ENCODE data around the gene NRIP1.
"Not testable (repeated sequence)": the region's sequence is repeated elsewhere in the genome, so short reads cannot be mapped to it uniquely, and the experiment has no call there.

NRIP1 gene

DNA sequence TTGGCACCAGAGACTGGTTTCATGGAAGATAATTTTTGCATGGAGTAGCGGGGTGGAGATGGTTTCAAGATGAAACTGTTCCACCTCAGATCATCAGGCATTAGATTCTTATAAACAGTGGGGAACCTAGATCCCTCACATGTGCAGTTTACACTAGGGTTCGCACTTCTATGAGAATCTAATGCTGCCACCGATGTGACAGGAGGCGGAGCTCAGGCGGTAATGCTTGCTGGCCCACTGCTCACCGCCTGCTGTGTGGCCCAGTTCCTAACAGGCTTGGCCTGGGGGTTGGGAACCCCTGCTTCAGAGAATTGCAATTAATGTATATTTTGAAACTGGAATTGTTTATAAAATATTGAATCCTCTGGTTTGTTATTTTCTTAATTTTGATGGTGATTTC lies 92.1 kb downstream of the NRIP1 start:
- no peak for DNase-seq

GRCh38 chr21:14968821-14969220 lies 96.0 kb downstream of the NRIP1 start:
- DNase-seq, result no peak

DNA sequence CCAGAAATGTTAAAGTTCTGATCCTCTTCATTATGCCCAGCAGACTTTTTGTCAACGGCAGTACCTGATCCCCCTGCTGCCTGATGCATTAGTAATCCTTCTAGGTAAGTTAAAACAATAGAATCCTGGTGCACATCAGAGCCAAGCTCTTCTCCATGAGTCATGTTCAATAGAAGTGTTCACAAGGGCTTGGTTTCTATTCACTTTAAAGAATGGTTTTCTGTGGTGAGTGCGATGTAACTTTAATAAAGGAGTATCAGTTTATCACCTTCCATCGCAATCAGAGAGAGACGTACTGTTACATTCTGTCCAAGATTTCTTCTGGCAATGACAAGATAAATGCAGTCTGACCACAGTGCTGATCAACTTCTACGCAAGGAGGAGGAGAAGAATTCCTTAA lies 96.8 kb downstream of the NRIP1 start:
- no peak for DNase-seq

DNA sequence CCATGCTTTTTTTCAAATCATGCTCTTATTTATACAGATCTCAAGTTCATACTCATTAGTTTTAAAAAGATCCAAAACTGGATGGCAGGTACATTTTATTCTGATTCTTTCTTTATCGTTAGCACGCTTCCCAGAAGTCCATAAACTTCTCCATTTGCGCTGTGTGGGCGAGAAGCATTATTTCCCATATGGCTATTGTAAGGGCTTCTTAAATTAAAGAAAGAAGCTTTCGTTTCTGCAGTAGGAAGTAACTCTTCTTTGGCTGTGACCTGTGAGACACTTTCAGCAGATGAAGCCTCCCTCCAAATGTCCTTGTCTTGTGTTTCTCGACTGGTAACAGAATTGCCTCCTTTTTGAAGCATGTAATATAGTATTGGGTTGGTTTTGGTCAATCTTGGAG lies 100.2 kb downstream of the NRIP1 start:
- DNase-seq, result no peak

GRCh38 chr21:14962217-14962616 lies 102.6 kb downstream of the NRIP1 start:
- no peak for DNase-seq

- no peak for DNase-seq
These were observed 103.3 kb downstream of the NRIP1 start for GRCh38 chr21:14961502-14961901.

DNA sequence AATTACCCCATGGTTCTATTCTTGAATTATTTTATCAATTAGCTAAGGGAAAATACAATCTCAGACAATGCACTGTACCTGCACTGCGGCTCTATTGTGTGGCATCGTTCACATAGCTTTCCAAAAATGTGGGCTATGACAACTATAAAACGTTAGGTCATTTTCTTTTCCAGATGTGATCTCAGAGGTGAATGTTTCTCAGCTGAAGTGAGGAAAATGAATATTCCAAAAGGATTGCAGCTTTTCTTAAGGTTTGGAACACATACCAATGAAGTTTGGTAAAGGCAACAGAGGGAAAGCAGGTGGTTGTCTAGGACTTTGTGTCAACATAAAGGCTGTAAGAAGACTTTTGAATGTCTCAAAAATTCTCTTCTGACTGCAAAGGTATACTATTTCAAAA lies 105.5 kb downstream of the NRIP1 start:
- no peak for DNase-seq

DNA sequence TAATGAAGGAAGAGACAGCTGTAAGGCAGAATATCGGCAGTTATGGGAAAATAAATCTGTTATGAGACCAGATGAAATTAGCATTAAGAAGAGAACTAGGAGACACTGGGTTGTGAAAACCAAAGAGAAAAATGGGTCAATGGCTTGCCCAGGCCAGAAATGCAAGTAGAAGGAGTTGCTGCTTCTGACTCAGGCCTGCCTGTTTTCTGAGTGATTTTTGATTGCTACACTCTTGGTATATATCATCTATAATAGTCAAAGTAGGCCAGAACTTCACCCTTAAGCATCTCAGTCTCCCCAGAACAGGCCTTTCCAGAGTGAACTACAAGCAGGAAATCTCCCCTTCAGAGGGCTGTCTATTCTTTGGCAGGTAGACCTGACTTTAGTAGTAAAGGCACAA lies 107.0 kb downstream of the NRIP1 start:
- DNase-seq, result no peak

- no peak for DNase-seq
These were observed 108.0 kb downstream of the NRIP1 start for GRCh38 chr21:14956807-14957206.

GRCh38 chr21:14955936-14956520 lies 108.8 kb downstream of the NRIP1 start:
- DNase-seq, result no peak

GRCh38 chr21:14952916-14953315 lies 111.9 kb downstream of the NRIP1 start:
- DNase-seq, result no peak

GRCh38 chr21:14949603-14950002 lies 115.2 kb downstream of the NRIP1 start:
- DNase-seq, result no peak

GRCh38 chr21:14947613-14948160 lies 117.1 kb downstream of the NRIP1 start:
- DNase-seq, result no peak

- DNase-seq, result no peak
These were observed 119.6 kb downstream of the NRIP1 start for GRCh38 chr21:14945176-14945575.

GRCh38 chr21:14943616-14944015 lies 121.2 kb downstream of the NRIP1 start:
- DNase-seq, result no peak

DNA sequence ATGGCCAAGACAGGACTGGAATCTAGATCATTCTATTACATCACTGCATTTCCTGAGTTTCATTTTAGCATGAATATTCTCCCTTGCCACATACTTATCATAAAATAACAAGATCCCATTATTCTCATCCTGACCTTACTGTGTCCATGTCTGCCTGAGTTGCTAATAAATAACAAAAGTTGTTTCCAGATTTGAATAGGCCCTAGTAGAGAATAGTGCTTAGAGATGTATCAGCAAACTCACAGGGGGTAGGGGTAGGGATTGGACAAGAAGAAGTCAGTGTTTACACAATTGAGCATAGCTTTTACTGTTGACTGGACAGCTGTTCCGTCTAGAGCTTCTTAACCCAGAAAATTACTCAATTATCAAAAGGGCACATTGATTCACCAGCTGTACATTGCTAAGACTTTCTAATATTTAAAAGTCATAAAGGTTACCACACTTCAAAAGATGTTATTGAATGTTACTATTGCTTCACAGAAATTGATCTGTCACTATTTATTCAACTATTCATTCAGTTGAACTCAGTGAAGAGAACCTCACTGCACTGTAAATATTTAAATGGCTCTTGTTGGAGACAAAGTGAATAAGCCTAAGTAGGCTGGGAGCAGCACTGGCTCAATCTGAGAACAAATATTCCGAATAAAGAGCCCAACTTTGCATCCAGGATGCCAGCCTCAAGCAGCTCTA lies 121.9 kb downstream of the NRIP1 start:
- DNase-seq, result no peak

GRCh38 chr21:14927324-14927723 lies 137.5 kb downstream of the NRIP1 start:
- not testable (repeated sequence) for DNase-seq

DNA sequence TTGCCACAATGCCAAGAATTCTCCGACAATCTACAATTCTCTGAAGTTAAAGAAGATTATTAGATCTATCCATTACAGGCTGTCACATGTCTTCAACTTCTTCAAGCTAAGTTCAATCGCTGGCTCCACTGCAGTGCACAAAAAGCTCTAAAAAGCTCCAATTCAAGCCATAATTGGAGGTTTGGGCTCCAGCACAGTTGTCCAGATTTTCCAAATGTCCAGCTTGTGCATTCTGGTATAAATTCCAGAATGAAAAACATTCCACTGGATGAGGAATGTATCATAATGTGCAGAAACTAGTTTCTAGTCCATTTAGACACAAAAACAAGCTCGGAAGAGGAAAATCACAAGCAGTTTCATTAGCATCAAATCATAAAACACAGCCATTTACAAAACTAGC lies 138.6 kb downstream of the NRIP1 start:
- no peak for DNase-seq

- DNase-seq, result no peak
These were observed 141.3 kb downstream of the NRIP1 start for GRCh38 chr21:14923468-14923867.

DNA sequence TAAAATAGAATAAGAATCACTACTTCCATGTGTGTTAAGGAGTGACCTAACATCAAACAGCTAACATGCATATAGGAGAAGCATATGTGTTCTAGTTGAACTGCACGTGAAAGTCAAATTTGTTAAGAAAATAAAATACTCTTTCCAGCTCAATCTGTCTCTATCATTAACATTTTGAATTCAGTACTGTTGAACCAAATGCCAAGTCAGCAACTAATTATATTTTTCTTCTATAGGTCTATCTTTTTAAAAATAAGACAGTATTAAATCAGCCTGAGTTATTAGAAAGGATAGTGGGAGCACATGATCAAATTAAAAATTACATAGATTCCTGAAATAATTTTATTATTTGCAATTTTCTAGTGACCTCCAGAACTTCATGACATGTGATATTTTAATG lies 141.8 kb downstream of the NRIP1 start:
- no peak for DNase-seq

- DNase-seq, result no peak
These were observed 146.3 kb downstream of the NRIP1 start for GRCh38 chr21:14918527-14918926.

- no peak for DNase-seq
These were observed 147.0 kb downstream of the NRIP1 start for GRCh38 chr21:14917762-14918161.

DNA sequence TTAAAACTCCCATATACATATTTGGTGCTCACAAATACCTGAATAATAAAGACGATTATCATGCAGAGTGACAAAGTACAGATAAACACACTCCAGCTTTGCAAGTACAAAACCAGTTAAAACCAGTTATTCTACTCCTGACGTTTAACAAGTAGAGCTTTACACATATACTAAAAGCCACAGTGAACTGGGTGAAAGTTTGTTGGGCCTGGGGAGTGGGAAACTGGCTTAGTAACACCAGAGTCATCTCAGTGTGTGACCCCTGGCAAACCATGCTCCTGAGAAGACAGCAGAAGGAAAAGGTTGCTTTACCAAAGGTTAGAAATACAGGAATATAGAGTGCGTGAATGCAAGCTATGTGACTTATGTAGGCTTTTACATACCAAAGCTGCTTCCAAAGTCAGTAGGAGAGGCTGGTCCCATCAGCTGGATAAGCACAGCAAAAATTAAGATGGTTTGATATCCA lies 148.1 kb downstream of the NRIP1 start:
- DNase-seq, result no peak

DNA sequence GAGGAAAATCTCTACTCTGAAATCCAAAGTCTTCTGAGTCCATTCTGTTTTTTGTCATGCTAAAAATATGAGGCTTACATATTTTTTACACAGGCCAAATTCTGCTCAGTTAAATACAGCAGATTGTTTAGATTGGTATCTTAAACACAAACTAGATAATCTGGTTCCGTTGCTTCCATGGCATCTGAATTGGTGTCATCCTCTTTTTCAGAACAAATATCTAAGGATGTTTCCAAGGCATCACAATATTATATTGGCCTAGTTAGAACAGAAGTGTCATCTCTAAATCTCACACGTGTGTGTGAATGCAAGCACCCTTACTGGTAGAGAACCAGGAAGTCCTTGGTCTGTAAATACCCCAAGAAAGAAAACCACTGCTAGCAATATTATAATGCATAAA lies 151.2 kb downstream of the NRIP1 start:
- no peak for DNase-seq

DNA sequence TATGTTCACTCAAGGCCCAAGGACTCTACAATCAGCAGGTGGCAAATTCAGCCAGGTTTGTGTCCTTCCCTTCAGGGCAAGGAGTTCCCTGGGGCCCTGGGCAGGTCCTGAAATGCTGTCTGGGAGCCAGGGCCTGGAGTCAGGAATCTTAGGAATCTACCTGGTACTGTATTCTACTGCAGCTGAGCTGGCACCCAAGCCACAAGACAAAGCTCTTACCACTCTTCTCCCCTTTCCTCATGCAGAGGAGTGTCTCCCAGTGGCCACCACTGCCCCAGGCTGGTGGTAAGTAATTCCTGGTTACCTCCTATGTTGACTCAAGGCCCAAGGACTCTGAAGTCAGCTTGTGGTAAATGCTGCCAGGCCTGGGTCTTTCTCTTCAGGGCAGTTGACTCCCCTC lies 153.4 kb downstream of the NRIP1 start:
- DNase-seq, result no peak

Data from central memory CD4-positive, alpha-beta T cell (primary cell).